ENCODE measurements around the gene STOML2. TPM values are rescaled to one million over a fixed set of nuclear protein-coding genes. Genes with fewer than 3 reads are reported as not detected.

Gene STOML2
- total RNA-seq, 1 experiment from 2014 or later = 175 TPM

DNA sequence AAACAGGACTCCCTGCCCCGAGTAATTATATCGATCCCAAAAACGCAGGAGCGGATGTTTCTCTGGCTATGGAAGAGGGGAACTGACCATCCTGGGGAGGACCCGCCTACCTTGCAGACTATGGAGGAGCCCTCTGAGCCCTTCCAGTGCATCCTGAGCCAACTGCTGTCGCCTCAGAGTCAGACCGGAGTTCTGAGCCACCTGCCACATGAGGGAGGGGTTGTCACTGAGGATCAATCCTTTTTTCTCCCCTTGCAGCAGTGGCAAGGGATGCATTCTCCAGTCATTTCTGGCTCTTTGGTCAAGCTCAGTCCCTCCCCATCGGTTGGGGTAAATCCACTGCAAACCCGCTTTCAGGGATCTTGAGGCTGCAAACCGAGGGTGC is 23.9 kb downstream of the STOML2 start:
- Histone ChIP-seq H3K27ac (ENCODE audit: low read length) (peak overlapping the region; percentile 83; the same call in 1 of the 2 replicates), H3K36me3 (ENCODE audit: low read depth, low read length) (no peaks in the 10 kb centered on the region), H3K4me2 (ENCODE audit: low read length) (peak overlapping the region; percentile 98), H3K27me3 (ENCODE audit: low read length) (no peaks in the 10 kb centered on the region), H3K4me1 (ENCODE audit: insufficient read depth, low read length) (0 out of 2 replicates have a peak, but pooled peaks cover 8% of the 10 kb centered on the region), H4K20me1 (ENCODE audit: low read length) (no peaks in the 10 kb centered on the region), H2AFZ (ENCODE audit: low read length) (peak overlapping the region; percentile 87), H3K4me3 (ENCODE audit: low read length) (peak overlapping the region; percentile 91), H3K9ac (ENCODE audit: low read length) (peak overlapping the region; percentile 92), H3K9me2 (replicated peaks; ENCODE audit: low read length) (no peaks in the 10 kb centered on the region), H3F3A (ENCODE audit: low read length, unreplicated experiment) (no peaks in the 10 kb centered on the region), H3K9me3 (ENCODE audit: low read length) (no peaks in the 10 kb centered on the region), H3K79me2 (ENCODE audit: low read length) (peaks cover 29% of the 10 kb centered on the region)
- DNase-seq (no peak), ATAC-seq (peak; percentile 19)
- no peak for TF ChIP-seq EZH2phosphoT487 (IDR thresholded peaks at IDR 0.05; ENCODE audit: borderline replicate concordance, low read length)
- TF ChIP-seq EZH2 (IDR thresholded peaks at IDR 0.05; ENCODE audit: low read length, unreplicated experiment) = no peak
- TF ChIP-seq, protein P1, sequence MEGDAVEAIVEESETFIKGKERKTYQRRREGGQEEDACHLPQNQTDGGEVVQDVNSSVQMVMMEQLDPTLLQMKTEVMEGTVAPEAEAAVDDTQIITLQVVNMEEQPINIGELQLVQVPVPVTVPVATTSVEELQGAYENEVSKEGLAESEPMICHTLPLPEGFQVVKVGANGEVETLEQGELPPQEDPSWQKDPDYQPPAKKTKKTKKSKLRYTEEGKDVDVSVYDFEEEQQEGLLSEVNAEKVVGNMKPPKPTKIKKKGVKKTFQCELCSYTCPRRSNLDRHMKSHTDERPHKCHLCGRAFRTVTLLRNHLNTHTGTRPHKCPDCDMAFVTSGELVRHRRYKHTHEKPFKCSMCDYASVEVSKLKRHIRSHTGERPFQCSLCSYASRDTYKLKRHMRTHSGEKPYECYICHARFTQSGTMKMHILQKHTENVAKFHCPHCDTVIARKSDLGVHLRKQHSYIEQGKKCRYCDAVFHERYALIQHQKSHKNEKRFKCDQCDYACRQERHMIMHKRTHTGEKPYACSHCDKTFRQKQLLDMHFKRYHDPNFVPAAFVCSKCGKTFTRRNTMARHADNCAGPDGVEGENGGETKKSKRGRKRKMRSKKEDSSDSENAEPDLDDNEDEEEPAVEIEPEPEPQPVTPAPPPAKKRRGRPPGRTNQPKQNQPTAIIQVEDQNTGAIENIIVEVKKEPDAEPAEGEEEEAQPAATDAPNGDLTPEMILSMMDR (conservative IDR thresholded peaks at IDR 0.05; ENCODE audit: low read depth, low read length) = no peak
- ChIA-PET POLR2A (ENCODE audit: unreplicated experiment) (interaction anchor here (0.6 kb wide), 1 partner anchor 684 kb away, joined by 3 read pairs; no protein-coding TSS in a partner anchor), CTCF (no interaction called here)
- intact Hi-C loops (cut with micrococcal nuclease) = no loop called here
- BruUV-seq (replicated peaks) = TSS peak; percentile 45

DNA sequence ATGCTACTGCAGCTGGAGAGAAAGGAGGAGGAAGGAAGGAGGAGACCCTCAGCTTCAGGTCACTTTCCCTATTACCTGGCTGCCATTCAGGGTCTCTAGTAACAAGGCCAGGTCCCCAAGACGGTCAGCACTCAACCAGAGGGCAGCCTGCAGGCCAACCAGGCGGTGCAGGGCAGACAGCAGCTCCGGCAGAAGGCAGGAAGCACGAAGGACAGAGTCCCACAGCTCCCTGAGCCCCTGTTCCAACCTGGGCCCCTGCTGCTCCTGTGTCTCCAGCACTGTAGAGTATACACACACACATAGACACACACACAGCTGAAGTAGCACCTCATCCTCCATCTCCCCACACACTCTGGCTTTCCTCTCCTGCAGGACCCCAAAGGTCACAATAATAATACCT is 24.9 kb downstream of the STOML2 start:
- no peaks in the 10 kb centered on the region for H3K9me3 ChIP-seq (ENCODE audit: low read length)
- peak overlapping the region; percentile 91 for H3K4me3 ChIP-seq (ENCODE audit: low read length)

DNA sequence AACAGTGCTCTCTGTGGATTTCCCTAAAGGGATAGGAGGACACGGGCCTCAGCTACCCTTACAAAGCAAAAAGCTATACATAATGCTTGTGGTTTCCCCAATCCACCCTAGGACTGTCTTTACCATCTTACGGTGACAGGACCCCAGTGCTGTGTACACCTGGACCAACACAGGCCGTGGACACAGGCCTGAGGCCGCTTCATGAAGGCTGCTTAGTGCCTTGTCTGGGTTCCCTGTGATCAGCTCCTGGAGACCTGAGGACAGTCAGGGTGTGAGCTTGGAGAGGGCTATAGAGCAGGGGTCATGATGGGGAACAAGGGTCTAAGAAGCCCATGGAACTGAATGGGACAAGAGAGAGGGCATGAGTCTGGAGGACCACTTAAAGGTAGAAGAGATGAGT is 26.1 kb downstream of the STOML2 start:
- intact Hi-C loops (cut with micrococcal nuclease) = no loop called here
- no TSS peak for BruUV-seq (replicated peaks)
- CTCF ChIA-PET = no interaction called here

More for the DNA sequence above, 24.9 kb downstream of the STOML2 start:
- H3K9me2 ChIP-seq (replicated peaks; ENCODE audit: low read length) = no peaks in the 10 kb centered on the region
- H2AFZ ChIP-seq (ENCODE audit: low read length) = no peak overlapping the region
- peak overlapping the region; percentile 98 for H3K4me2 ChIP-seq (ENCODE audit: low read length)
- DNase-seq (no peak), ATAC-seq (no peak)
- H3K27ac ChIP-seq (ENCODE audit: low read length) = no peak overlapping the region
- POLR2A ChIA-PET (ENCODE audit: unreplicated experiment) = no interaction called here
- no peaks in the 10 kb centered on the region for H3K27me3 ChIP-seq (ENCODE audit: low read length)
- no peak overlapping the region; the same call in 1 of the 2 replicates for H3K9ac ChIP-seq (ENCODE audit: low read length)
- TF ChIP-seq, protein P1 (conservative IDR thresholded peaks at IDR 0.05; ENCODE audit: low read depth, low read length) = no peak
- TF ChIP-seq EZH2 (IDR thresholded peaks at IDR 0.05; ENCODE audit: low read length, unreplicated experiment) (no peak), EZH2phosphoT487 (IDR thresholded peaks at IDR 0.05; ENCODE audit: borderline replicate concordance, low read length) (no peak)
- peaks cover 13% of the 10 kb centered on the region for H3K4me1 ChIP-seq (ENCODE audit: insufficient read depth, low read length)
- intact Hi-C loops (cut with micrococcal nuclease) = no loop called here
- peaks cover 29% of the 10 kb centered on the region for H3K79me2 ChIP-seq (ENCODE audit: low read length)
- no peaks in the 10 kb centered on the region for H3F3A ChIP-seq (ENCODE audit: low read length, unreplicated experiment)
- H3K36me3 ChIP-seq (ENCODE audit: low read depth, low read length) = no peaks in the 10 kb centered on the region; the same call in 1 of the 2 replicates
- CTCF ChIA-PET = no interaction called here
- no TSS peak for BruUV-seq (replicated peaks)
- H4K20me1 ChIP-seq (ENCODE audit: low read length) = no peaks in the 10 kb centered on the region

More for the DNA sequence above, 26.1 kb downstream of the STOML2 start:
- no peaks in the 10 kb centered on the region for H3K9me2 ChIP-seq (replicated peaks; ENCODE audit: low read length)
- no peak overlapping the region for H3K9ac ChIP-seq (ENCODE audit: low read length)
- no peak overlapping the region for H3K27ac ChIP-seq (ENCODE audit: low read length)
- ATAC-seq (no peak), DNase-seq (no peak)
- H3F3A ChIP-seq (ENCODE audit: low read length, unreplicated experiment) = no peaks in the 10 kb centered on the region
- POLR2A ChIA-PET (ENCODE audit: unreplicated experiment) = no interaction called here
- no peaks in the 10 kb centered on the region; the same call in 1 of the 2 replicates for H3K36me3 ChIP-seq (ENCODE audit: low read depth, low read length)
- H3K4me3 ChIP-seq (ENCODE audit: low read length) = no peak overlapping the region
- no peaks in the 10 kb centered on the region for H3K27me3 ChIP-seq (ENCODE audit: low read length)
- TF ChIP-seq EZH2 (IDR thresholded peaks at IDR 0.05; ENCODE audit: low read length, unreplicated experiment) (no peak), EZH2phosphoT487 (IDR thresholded peaks at IDR 0.05; ENCODE audit: borderline replicate concordance, low read length) (no peak)
- TF ChIP-seq, protein P1 (conservative IDR thresholded peaks at IDR 0.05; ENCODE audit: low read depth, low read length) = no peak
- peaks cover 16% of the 10 kb centered on the region for H3K4me1 ChIP-seq (ENCODE audit: insufficient read depth, low read length)
- H4K20me1 ChIP-seq (ENCODE audit: low read length) = no peaks in the 10 kb centered on the region
- H3K4me2 ChIP-seq (ENCODE audit: low read length) = no peak overlapping the region
- no peak overlapping the region for H2AFZ ChIP-seq (ENCODE audit: low read length)
- H3K79me2 ChIP-seq (ENCODE audit: low read length) = peaks cover 34% of the 10 kb centered on the region
- no peaks in the 10 kb centered on the region for H3K9me3 ChIP-seq (ENCODE audit: low read length)
